SK-N-SH (cell line): ENCODE results near the gene SYNE2.

Source experiments
- EP300 ChIP-seq, 2 experiments: IDR thresholded peaks; 2 replicates each; pipeline versions ENCODE4 v1.4.0 to v1.6.1; 2012; ENCODE audit warnings: borderline replicate concordance in 1 of 2, low read depth in 1 of 2, low read length in 1 of 2
- EZH2phosphoT487 ChIP-seq: fragments of 200-600 bp; sonication (generic); IDR thresholded peaks from 2 replicates; pipeline ENCODE4 v1.6.1; 2017; ENCODE audit warnings: low read depth, mixed run types, mild to moderate bottlenecking, antibody characterized with exemption, moderate library complexity, borderline replicate concordance
- MXI1 ChIP-seq: IDR thresholded peaks from 2 replicates; pipeline ENCODE4 v1.6.1; 2012; ENCODE audit warnings: mild to moderate bottlenecking, low read depth, low read length, improper control_type of control experiment
- PBX3 ChIP-seq: IDR thresholded peaks from 2 replicates; pipeline ENCODE4; 2012
- RAD21 ChIP-seq: IDR thresholded peaks from 2 replicates; pipeline ENCODE4 v1.6.1; 2012; ENCODE audit warnings: mild to moderate bottlenecking, low read length
- REST ChIP-seq: IDR thresholded peaks from 2 replicates; pipeline ENCODE4 v1.6.1; 2012; ENCODE audit warnings: mild to moderate bottlenecking, low read depth, low read length, moderate library complexity
- TF ChIP-seq, protein P1 (sequence below): fragments of 200-600 bp; sonication (generic); IDR thresholded peaks from 2 replicates; pipeline ENCODE4 v1.6.1; 2017; ENCODE audit warnings: antibody characterized with exemption, mild to moderate bottlenecking, moderate library complexity

GRCh38 chr14:63988579-63988978 lies 135.8 kb downstream of the SYNE2 start:
- TF ChIP-seq, protein P1, sequence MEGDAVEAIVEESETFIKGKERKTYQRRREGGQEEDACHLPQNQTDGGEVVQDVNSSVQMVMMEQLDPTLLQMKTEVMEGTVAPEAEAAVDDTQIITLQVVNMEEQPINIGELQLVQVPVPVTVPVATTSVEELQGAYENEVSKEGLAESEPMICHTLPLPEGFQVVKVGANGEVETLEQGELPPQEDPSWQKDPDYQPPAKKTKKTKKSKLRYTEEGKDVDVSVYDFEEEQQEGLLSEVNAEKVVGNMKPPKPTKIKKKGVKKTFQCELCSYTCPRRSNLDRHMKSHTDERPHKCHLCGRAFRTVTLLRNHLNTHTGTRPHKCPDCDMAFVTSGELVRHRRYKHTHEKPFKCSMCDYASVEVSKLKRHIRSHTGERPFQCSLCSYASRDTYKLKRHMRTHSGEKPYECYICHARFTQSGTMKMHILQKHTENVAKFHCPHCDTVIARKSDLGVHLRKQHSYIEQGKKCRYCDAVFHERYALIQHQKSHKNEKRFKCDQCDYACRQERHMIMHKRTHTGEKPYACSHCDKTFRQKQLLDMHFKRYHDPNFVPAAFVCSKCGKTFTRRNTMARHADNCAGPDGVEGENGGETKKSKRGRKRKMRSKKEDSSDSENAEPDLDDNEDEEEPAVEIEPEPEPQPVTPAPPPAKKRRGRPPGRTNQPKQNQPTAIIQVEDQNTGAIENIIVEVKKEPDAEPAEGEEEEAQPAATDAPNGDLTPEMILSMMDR, result no peak
- TF ChIP-seq REST, result no peak
- TF ChIP-seq PBX3, result no peak
- TF ChIP-seq RAD21, result no peak
- no peak for TF ChIP-seq MXI1
- no peak for TF ChIP-seq EP300 (IDR thresholded peaks at IDR 0.05; ENCODE audit: borderline replicate concordance in 1 of 2, low read depth in 1 of 2, low read length in 1 of 2)
- no peak for TF ChIP-seq EZH2phosphoT487
